Raji (cell line): Measurements from ENCODE around the gene PHLDA2.

Experiments used
- POLR2A ChIP-seq: IDR thresholded peaks from 2 replicates; pipeline ENCODE4 v1.6.1; 2011; ENCODE audit warnings: low read depth, low read length, control low read depth; ENCODE audit not compliant: insufficient read depth

Gene PHLDA2

DNA sequence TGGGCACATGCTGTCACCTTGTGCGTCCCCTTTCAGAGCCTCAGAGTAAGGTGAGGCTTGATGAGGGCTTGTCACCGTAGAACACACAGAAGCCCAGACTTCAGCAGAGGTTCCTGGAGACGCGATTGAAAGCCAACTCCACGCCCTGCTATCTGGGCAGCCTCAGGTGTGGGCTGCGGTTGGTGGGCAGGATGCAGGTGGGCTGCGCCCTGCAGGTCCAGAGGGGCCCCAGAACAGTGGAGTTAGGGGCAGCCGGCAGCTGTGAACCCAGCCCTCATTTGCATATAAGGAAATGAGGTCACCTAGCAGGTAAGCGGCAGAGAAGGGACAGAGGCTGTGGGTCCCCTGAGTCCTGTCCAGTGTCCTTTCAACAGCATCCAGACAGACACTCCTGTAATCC lies 15.4 kb downstream of the PHLDA2 start:
- TF ChIP-seq POLR2A = no peak

DNA sequence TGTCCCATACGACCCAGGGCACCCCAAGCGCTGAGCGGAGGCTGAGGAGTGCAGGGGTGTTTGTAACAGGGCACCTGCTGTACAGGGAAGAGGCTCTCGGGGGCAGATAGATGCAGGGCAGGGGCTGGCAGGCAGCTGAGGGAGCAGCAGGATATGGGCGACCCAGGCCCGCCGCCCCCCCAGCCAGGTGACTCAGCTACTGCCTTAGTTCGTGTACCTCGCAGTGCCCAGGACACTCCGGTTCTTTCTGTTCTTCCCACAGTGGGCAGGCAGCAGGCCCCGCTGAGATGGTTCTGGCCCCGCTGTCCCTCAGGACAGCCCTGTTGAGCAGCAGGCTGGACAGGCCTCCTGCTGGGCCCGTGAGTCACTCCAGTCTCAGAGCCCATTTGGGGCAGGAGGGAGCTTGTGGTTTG lies 16.2 kb downstream of the PHLDA2 start:
- TF ChIP-seq POLR2A = no peak

DNA sequence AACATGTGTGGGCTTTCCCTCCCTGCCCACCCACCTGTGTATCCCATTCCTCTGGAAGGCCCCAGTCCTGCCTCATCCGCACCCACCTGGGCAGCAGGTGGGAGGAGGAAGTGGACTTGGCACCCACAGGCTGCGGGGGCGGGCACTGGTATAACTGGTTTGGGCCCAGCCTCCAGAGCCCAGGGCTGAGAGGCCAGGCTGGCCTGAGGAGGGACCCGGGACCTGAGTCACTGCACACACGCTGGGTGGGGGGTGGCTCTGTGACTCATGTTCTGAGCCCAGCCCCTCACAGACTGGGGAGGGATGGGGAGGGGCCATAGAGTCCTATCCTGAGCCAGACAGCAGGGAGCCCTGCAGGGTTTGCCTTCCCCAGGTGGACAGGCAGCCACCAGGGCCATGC lies 16.7 kb downstream of the PHLDA2 start:
- TF ChIP-seq POLR2A = no peak

DNA sequence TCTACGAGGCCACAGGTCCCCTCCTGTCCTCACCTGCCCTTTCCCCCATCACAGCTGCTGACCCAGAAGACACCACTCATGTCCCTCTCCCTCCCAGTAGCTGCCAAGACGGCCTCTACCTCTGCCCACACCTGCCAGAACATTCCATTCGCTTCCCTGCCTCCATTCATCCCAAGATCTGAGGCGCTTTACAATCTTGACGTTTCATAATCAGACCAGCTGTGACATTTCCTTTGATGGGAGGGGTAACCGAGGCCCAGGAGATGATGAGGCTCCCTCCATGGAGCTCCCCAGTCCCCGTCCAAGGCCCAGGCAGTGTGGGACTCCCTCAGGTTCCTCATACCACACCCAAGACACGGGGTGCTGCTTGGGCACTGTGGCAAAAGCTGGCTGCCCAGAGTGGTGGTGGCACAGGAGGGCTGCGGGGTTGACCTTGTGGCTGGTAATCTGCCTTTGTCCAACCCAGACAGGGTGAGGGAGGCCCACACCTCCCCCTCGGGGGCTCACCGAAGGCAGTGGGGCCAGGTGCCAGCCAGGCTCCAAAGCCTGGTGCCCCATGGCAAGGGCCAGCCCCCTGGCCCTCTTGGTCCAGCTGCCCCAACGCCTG lies 17.3 kb downstream of the PHLDA2 start:
- no peak for TF ChIP-seq POLR2A

DNA sequence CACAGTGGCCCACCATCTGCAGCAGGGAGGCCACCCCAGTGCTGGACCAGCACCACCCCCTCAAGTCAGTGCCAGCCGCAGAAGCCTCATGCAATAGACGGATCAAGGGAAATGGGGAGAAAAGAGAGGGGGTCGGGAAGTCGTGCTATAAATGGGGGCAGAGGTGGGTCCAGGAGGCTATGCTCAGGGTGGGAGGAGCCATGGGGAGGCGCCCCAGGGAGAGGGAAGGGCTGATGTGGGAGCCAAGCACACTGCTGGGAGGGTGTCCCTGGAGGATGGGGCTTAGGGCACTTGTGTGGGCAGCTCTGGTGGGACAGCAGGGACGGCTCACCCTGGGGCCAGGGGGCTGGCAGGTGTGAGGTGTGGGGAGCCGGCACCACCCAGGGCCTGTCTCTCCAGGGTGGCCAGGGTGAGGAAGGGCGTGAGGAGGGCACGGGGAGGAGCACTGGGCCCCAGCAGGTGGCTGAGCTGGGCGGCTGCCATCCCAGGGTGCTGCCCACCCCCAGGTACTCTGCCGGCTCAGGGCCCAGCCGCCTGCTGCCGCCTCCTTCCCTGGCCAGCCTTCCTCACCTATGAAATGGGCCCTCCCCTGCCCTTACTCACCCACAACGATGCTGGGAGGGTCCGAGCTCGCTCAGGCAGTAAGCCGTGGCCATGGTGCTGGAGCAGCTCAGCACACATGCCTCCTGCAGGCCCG lies 18.0 kb downstream of the PHLDA2 start:
- no peak for TF ChIP-seq POLR2A

DNA sequence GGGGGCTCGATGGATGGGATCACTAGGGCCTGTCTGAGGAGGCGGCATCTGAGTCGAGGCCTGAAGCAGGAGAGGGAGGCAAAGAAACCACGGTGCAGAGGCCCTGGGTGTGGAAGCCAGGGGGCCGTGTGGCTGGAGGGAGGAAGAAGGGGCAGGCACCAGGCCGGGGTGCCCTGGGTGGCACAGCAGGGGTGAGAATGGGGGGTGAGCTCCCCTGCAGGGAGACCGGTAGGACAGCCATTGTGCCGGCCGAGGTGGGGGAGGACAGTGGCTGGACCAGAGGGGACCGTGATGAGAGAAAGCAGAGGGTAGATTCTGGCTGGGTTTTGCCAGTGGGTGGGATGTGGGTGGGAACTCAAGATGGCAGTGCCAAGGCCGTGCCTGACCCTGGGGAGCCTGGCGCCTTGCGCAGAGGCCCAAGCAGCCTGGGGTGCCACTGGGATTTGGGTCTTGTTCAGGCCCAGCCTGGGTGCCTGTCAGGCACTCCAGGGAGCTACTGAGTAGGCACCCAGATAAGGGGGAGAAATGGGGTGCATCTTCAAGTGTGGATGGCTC lies 18.7 kb downstream of the PHLDA2 start:
- TF ChIP-seq POLR2A = no peak

DNA sequence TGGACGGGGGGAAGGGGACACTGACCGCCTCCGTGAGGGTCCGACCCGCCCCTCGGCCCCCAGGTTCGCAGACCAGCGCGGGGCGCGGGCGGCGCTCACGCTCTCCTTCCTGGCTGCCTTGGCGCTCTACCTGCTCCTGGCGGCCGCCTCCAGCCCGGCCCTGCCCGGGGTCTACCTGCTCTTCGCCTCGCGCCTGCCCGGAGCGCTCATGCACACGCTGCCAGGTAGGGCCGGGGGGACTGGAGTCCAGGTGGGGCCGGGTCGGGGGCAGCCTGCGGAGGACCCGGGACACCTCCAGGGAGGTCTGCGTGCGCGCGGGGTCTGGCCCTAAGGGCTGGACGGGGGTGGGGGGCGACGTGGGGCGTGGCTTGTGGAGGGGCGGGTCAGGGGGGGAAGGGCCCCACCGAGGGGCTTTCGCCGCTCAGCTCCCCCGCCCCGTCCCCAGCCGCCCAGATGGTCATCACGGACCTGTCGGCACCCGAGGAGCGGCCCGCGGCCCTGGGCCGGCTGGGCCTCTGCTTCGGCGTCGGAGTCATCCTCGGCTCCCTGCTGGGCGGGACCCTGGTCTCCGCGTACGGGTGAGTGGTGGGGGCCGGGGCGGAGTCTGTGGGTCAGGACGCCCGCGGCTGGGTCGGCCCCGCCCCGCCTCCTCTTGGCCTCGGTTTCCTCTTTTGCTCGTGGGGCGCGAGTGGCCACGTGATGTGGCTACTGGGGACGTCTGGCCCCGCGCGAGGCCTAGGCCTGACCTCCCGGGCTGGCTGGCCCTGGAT lies 19.9 kb downstream of the PHLDA2 start:
- no peak for TF ChIP-seq POLR2A

DNA sequence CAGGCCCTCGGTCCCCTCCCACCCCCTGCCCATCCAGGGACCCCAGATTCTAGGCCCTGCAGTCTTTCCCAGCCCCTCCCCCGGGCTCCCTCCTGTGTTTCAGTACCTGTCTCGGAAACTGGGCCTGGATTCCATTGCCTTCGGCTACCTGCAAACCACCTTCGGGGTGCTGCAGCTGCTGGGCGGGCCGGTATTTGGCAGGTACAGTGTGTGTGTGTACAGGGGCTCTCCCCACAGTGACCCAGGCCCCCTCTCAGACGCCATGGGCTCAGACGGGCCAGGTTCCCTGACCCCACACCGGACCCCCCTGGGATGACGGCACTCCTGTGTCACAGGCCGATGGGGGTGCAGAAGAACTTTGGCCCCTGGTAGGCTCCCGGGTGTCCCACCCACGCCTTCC lies 21.1 kb downstream of the PHLDA2 start:
- no peak for TF ChIP-seq POLR2A

DNA sequence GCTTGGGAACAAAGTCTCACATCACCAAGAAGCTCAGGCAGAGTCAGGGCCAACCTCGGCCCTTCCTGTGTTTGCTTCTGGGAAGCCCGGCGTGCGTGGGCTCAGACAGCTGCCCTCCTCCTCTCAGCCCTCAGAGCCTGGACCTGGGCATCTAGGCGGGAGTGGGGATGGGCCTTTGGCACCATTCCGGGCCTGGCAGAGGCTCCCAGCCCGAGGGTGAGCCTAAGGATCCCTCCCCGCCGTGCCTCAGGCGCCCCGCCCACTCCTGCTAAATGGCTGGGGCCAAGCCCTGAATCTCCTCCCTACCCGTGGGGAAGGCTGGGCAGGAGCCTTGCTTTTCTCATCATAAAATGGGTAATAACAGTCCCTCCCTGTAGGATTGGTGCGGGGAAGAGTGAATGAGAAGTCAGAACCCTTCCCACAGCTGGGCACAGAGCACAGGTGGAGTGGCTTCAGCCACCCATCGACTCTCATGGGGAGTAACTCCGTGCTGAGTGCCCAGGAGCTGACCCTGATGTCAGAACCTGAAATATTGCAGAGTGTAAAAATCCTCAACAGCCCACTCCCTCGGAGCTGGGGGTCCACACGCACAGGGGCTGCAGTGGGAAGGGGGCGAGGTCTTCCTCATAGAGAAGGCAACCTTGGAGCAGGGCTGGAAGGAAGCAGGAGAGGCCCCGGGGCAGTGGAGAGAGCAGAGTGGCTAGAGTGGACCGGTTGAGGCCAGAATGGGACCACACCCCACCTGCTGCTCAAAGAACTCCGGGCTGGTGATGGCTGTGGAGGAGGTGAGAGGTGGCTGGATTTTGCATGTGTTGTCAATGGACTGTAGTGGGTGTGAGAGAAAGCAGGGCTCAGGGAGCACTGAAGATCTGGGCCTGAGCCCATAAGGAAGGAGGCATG lies 24.8 kb downstream of the PHLDA2 start:
- no peak for TF ChIP-seq POLR2A

DNA sequence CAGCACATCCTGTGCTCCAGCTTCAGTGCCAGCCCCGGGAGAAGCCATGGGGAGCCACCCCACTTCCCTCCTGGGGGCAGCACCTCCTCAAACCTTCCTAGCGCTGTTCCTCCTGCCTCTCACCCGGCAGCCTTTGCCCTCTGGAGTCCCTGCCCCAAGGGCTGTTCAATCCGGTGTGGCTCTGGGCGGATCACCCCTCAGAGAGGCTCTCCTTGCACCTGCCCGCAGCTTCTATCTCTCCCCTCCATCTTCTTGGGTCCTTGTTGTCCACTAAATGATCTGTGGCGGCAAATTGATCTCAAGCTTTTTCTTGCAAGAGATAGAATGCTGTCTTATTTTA lies 25.6 kb downstream of the PHLDA2 start:
- no peak for TF ChIP-seq POLR2A

DNA sequence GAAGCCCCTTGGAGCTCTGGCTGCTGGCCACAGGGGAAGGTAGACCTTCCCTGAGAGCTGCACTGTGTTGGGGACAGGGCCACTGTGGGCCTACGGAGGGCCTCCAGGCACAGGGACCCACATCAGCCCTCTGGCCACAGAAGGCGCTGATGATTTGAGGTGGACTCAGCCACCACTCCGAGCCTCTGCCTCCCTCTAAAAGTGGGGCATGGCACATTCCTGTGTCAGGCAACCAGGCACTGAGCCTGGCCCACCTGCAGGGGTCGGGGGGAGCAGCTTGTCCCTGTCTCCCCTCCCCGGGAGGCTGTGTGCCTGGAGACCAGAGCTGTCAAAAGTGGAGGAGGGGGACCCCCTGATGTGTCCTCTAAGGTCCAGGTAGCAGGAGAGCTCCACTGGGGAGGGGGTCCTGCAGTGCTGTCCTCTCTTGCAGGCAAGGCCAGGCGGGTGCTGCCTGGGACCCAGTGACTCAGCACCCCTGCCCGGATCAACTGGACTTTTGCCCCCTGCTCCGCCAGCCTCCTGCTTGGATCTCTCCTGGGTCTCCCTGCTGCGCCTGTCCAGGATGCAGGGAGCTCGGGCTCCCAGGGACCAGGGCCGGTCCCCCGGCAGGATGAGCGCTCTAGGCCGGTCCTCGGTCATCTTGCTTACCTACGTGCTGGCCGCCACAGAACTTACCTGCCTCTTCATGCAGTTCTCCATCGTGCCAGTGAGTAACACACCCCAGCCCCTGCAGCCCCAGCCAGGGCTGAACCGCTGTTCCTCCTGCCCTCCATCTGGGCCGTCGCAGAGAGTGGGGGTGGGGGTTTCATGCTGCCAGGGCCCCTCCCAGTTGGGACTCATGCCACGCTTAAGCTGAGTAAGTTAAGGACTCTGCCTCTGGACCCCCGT lies 26.2 kb downstream of the PHLDA2 start:
- TF ChIP-seq POLR2A = no peak

DNA sequence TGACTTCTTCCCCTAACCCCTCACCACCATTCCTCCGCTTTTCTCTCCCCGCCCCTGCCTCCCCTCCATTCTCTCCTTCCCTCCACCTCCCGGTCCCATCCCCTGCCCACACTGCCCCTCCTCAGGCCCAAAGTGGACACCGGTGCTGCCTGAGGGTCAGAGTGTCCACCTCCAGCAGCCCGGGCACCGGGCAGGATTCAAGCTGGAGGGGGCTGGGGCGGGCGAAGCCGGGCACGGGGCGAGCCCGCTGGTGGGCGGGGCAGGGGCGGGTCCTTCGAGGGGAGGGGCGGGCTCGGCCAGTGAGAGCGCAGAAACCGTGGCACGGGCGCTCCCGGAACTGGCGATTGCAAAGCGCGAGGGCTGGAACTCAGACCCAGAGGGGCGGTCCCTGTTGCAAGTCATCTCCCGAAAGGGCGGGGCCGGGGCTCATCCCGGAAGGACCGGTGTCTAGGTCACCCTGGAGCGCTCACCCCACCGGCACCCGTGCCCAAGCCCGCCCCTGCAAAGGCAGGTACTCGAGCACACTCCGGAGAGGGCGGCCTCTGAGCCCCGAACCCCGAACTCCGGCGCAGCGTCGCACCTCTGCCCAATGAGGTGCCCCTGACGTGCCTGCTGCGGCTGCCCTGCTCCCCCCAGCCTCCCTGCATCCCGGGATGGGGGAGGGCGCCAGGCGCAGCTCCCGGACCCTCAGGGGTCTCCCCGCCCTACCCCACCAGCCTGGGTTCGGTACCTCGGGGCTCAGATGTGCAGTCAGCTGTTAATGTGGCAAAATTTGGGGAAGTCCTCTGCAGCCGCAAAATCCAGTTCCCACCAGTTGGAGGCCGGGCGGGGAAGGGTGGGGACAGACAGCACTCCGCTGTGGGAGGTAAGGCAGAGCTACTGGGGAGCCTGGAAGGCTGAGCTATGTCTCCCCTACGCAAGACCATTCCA lies 27.1 kb downstream of the PHLDA2 start:
- TF ChIP-seq POLR2A = peak; percentile 71

DNA sequence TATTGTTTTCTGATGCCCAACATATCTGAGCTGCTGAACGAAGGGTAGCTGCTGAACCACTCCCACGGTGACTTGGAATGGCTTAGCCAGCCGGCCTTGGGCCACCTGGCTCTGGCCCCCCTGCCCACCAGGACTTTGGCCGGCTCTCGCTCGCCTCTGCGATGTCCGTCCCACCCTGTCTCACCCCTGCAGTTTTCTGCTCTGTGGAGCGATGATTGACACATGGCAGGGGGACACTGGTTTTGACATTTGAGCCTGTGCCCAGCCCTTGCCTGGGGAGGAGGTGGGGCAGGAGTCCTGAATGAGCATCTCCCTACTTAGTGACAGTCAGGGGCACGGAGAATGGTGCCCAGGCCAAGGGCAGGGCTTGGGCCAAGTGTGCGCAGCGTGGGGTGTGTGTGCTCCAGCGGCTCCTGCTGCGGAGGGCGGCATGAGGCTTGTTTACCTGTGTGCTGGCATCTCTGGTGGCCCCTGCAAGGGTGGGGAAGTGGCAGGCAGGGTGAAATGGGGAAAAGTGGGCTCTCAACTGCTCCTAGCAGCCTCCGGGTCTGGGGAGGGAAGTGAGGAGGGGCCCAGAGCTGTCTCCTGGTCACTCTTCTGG lies 27.9 kb downstream of the PHLDA2 start:
- TF ChIP-seq POLR2A = no peak
